ENCODE measurements around the gene RASGRF2.

GRCh38 chr5:81151546-81151945, 191.4 kb downstream of the RASGRF2 start:
- TF ChIP-seq, protein P1, sequence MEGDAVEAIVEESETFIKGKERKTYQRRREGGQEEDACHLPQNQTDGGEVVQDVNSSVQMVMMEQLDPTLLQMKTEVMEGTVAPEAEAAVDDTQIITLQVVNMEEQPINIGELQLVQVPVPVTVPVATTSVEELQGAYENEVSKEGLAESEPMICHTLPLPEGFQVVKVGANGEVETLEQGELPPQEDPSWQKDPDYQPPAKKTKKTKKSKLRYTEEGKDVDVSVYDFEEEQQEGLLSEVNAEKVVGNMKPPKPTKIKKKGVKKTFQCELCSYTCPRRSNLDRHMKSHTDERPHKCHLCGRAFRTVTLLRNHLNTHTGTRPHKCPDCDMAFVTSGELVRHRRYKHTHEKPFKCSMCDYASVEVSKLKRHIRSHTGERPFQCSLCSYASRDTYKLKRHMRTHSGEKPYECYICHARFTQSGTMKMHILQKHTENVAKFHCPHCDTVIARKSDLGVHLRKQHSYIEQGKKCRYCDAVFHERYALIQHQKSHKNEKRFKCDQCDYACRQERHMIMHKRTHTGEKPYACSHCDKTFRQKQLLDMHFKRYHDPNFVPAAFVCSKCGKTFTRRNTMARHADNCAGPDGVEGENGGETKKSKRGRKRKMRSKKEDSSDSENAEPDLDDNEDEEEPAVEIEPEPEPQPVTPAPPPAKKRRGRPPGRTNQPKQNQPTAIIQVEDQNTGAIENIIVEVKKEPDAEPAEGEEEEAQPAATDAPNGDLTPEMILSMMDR (IDR thresholded peaks at IDR 0.05): no peak
- TF ChIP-seq POLR2AphosphoS5 (IDR thresholded peaks at IDR 0.05) (no peak), POLR2A (IDR thresholded peaks at IDR 0.05) (no peak), EP300 (IDR thresholded peaks at IDR 0.05) (no peak)

All from suprapubic skin (tissue), 4 donors.